ENCODE measurements around the gene GRIK3. TPM values are rescaled to one million over a fixed set of nuclear protein-coding genes. Genes with fewer than 3 reads are reported as not detected.

Gene GRIK3
- total RNA-seq, 1 donor from 2014 or later = 2.3 TPM

GRCh38 chr1:36942148-36942547 is 92.2 kb downstream of the GRIK3 start:
- no peaks in the 10 kb centered on the region for H3K9me3 Mint-ChIP-seq
- H3K4me1 Mint-ChIP-seq (ENCODE audit: unreplicated experiment) = no peaks in the 10 kb centered on the region
- no peak for TF ChIP-seq CTCF (conservative IDR thresholded peaks at IDR 0.05)
- no peak overlapping the region for H3K4me3 Mint-ChIP-seq
- no peaks in the 10 kb centered on the region for H3K36me3 Mint-ChIP-seq
- no peak for DNase-seq (ENCODE audit: extremely low spot score, unreplicated experiment)
- H3K27ac Mint-ChIP-seq = no peak overlapping the region
- H3K27me3 Mint-ChIP-seq = peaks cover 52% of the 10 kb centered on the region

GRCh38 chr1:36941316-36941978 is 92.9 kb downstream of the GRIK3 start:
- Mint-ChIP-seq H3K4me3 (no peak overlapping the region), H3K9me3 (no peaks in the 10 kb centered on the region), H3K27ac (no peak overlapping the region), H3K36me3 (no peaks in the 10 kb centered on the region), H3K27me3 (peaks cover 56% of the 10 kb centered on the region), H3K4me1 (ENCODE audit: unreplicated experiment) (no peaks in the 10 kb centered on the region)
- TF ChIP-seq CTCF (conservative IDR thresholded peaks at IDR 0.05) = no peak
- no peak for DNase-seq (ENCODE audit: extremely low spot score, unreplicated experiment)

- H3K36me3 Mint-ChIP-seq = no peaks in the 10 kb centered on the region
- no peak for DNase-seq (ENCODE audit: extremely low spot score, unreplicated experiment)
- H3K9me3 Mint-ChIP-seq = no peaks in the 10 kb centered on the region
- H3K27ac Mint-ChIP-seq = no peak overlapping the region
- peaks cover 54% of the 10 kb centered on the region for H3K27me3 Mint-ChIP-seq
- H3K4me1 Mint-ChIP-seq (ENCODE audit: unreplicated experiment) = no peaks in the 10 kb centered on the region
- H3K4me3 Mint-ChIP-seq = no peak overlapping the region
- TF ChIP-seq CTCF (conservative IDR thresholded peaks at IDR 0.05) = no peak
Measured at GRCh38 chr1:36938819-36939218, 95.5 kb downstream of the GRIK3 start.

GRCh38 chr1:36937371-36937770 is 96.9 kb downstream of the GRIK3 start:
- Mint-ChIP-seq H3K27me3 (peaks cover 52% of the 10 kb centered on the region), H3K36me3 (no peaks in the 10 kb centered on the region), H3K9me3 (no peaks in the 10 kb centered on the region), H3K4me1 (ENCODE audit: unreplicated experiment) (no peaks in the 10 kb centered on the region), H3K27ac (no peak overlapping the region), H3K4me3 (no peak overlapping the region)
- no peak for TF ChIP-seq CTCF (conservative IDR thresholded peaks at IDR 0.05)
- no peak for DNase-seq (ENCODE audit: extremely low spot score, unreplicated experiment)

- Mint-ChIP-seq H3K9me3 (no peaks in the 10 kb centered on the region), H3K27ac (no peak overlapping the region), H3K36me3 (no peaks in the 10 kb centered on the region), H3K4me1 (ENCODE audit: unreplicated experiment) (no peaks in the 10 kb centered on the region), H3K27me3 (peaks cover 39% of the 10 kb centered on the region), H3K4me3 (no peak overlapping the region)
- TF ChIP-seq CTCF (conservative IDR thresholded peaks at IDR 0.05) = no peak
- no peak for DNase-seq (ENCODE audit: extremely low spot score, unreplicated experiment)
Measured at GRCh38 chr1:36934061-36934460, 100.3 kb downstream of the GRIK3 start.

Data from type B pancreatic cell (in vitro differentiated cells).